MCF 10A (cell line): ENCODE data around the gene ZBTB40. TPM values are rescaled to one million over a fixed set of nuclear protein-coding genes. Genes with fewer than 3 reads are reported as not detected.

Experiments used
- BruUV-seq: library from RNA; stranded (reverse); fragments of 400-500 nt; replicated peaks from 2 replicates; lab custom pipeline; 2021; lab: Mats Ljungman, UMichigan
- CTCF ChIA-PET: fragments of 300-600 bp; sonication (Branson Sonifier 250); formaldehyde crosslinking; extraction: SDS; loops from one replicate; lab custom pipeline; 2021; ENCODE audit warnings: antibody characterized with exemption, inconsistent platforms; lab: Yijun Ruan, JAX
- POLR2A ChIA-PET: fragments of 300-600, 350-650 bp; sonication (Branson Sonifier 250); formaldehyde crosslinking; extraction: SDS; loops from one replicate; lab custom pipeline; 2020; ENCODE audit warnings: antibody characterized with exemption, inconsistent platforms; lab: Yijun Ruan, JAX
- DNase-seq: peaks from one replicate; pipeline ENCODE4 v3.0.0-alpha.2; 2018; ENCODE audit not compliant: unreplicated experiment
- H3K27ac Mint-ChIP-seq: one replicate; pipeline ENCODE4 v1.8.0; 2022; ENCODE audit warnings: mild to moderate bottlenecking, low read depth, mixed read lengths; ENCODE audit not compliant: unreplicated experiment
- H3K27me3 Mint-ChIP-seq: one replicate; pipeline ENCODE4 v1.8.0; 2022; ENCODE audit warnings: mixed read lengths; ENCODE audit not compliant: insufficient read depth, unreplicated experiment
- H3K36me3 Mint-ChIP-seq: one replicate; pipeline ENCODE4 v1.8.0; 2022; ENCODE audit warnings: mild to moderate bottlenecking, moderate library complexity, mixed read lengths; ENCODE audit not compliant: insufficient read depth, unreplicated experiment
- H3K4me1 Mint-ChIP-seq: one replicate; pipeline ENCODE4 v1.8.0; 2022; ENCODE audit warnings: mixed read lengths; ENCODE audit not compliant: insufficient read depth, unreplicated experiment
- H3K4me3 Mint-ChIP-seq: one replicate; pipeline ENCODE4 v1.8.0; 2022; ENCODE audit warnings: mild to moderate bottlenecking, moderate library complexity, mixed read lengths; ENCODE audit not compliant: unreplicated experiment
- H3K9me3 Mint-ChIP-seq: one replicate; pipeline ENCODE4 v1.8.0; 2022; ENCODE audit warnings: mixed read lengths; ENCODE audit not compliant: unreplicated experiment
- intact Hi-C: fragments of 100-400 bp; cut with micrococcal nuclease; formaldehyde crosslinking; loops from 2 replicates; pipeline ENCODE4 v1.14.1; 2022
- total RNA-seq: library from RNA; stranded (reverse); gene quantifications from 2 replicates; pipeline ENCODE4 v1.2.3, GENCODE V29; 2022
- TF ChIP-seq, protein P1 (sequence below): fragments of 200-600 bp; IDR thresholded peaks from one replicate; pipeline ENCODE4 v1.8.0; 2022; ENCODE audit warnings: antibody characterized with exemption, mild to moderate bottlenecking; ENCODE audit not compliant: unreplicated experiment

ZBTB40 gene
- total RNA-seq, 1 experiment from 2014 or later: 20.4 TPM

DNA sequence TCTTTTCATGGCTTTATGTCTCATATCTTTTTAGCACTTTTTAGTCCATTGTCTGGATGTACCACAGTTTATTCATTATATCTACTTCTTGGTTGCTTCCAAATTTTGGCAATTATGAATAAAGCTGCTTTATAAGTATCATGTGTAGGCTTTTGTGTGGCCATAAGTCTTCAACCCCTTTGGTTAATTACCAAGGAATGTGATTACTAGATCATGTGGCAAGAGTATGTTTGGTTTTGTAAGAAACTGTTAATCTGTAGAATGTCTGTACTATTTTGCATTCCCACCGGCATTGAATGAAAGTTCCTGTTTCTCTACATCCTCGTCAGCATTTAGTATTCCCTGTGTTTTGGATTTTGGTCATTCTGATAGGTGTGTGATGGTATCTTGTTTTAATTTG, 31.5 kb downstream of the ZBTB40 start:
- Mint-ChIP-seq H3K9me3 (peaks cover 7% of the 10 kb centered on the region), H3K27me3 (no peaks in the 10 kb centered on the region), H3K4me1 (no peaks in the 10 kb centered on the region), H3K36me3 (no peaks in the 10 kb centered on the region), H3K27ac (no peak overlapping the region), H3K4me3 (no peak overlapping the region)
- CTCF ChIA-PET: no interaction called here
- no peak for DNase-seq
- intact Hi-C loops: no loop called here
- TF ChIP-seq, protein P1, sequence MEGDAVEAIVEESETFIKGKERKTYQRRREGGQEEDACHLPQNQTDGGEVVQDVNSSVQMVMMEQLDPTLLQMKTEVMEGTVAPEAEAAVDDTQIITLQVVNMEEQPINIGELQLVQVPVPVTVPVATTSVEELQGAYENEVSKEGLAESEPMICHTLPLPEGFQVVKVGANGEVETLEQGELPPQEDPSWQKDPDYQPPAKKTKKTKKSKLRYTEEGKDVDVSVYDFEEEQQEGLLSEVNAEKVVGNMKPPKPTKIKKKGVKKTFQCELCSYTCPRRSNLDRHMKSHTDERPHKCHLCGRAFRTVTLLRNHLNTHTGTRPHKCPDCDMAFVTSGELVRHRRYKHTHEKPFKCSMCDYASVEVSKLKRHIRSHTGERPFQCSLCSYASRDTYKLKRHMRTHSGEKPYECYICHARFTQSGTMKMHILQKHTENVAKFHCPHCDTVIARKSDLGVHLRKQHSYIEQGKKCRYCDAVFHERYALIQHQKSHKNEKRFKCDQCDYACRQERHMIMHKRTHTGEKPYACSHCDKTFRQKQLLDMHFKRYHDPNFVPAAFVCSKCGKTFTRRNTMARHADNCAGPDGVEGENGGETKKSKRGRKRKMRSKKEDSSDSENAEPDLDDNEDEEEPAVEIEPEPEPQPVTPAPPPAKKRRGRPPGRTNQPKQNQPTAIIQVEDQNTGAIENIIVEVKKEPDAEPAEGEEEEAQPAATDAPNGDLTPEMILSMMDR: no peak
- no TSS peak for BruUV-seq
- POLR2A ChIA-PET: no interaction called here

DNA sequence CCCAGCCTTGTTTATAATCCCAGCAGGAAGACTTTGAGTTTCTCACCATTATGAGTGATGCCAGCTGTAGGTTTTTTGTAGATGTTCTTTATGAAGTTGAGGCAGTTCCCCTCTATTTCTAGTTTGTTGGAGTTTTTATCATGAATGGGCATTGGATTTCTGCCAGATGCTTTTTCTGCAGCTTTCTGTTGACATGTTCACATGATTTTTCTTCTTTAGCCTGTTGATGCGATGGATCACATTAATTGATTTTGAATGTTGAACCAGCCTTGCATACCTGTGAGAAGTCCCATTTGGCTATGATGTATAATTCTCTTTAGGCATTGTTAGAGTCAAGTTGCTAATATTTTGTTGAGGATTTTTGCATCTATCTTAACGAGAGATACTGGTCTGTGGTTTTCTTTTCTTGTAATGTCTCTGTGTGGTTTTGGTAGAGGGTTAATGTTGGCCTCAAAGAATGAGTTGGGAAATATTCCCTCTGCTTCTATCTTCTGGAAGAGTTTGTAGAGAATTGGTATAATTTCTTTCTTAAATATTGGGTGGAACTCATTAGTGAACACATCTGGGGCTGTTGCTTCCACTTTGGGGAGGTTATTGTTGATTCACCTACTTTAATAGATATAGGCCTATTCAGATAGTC, 33.2 kb downstream of the ZBTB40 start:
- ChIA-PET POLR2A (no interaction called here), CTCF (no interaction called here)

DNA sequence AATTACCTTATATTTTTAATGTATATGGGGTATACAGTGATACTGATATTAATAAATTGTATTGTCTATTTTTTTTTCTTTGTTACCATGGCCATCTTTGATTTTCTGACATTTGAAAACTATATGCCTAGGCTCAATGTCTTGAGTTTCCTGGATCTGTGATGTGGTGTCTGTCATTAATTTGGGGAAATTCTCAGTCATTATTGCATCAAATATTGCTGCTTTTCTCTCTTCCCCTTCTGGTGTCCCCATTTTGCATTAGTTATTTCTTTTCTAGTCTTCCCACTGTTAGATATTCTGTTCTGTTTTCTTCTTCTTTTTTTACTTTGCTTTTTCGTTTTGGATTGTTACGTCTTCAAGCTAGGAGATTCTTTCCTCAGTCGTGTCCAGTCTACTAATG, 33.8 kb downstream of the ZBTB40 start:
- intact Hi-C loops: no loop called here
- POLR2A ChIA-PET: no interaction called here
- CTCF ChIA-PET: interaction anchor here (0.6 to 0.7 kb wide), 2 partner anchors 26 to 894 kb away, joined by 3 to 4 read pairs; no protein-coding TSS in a partner anchor
- no TSS peak for BruUV-seq
- DNase-seq: no peak
- H3K4me1 Mint-ChIP-seq: no peaks in the 10 kb centered on the region
- H3K36me3 Mint-ChIP-seq: no peaks in the 10 kb centered on the region
- TF ChIP-seq, protein P1: no peak
- no peak overlapping the region for H3K27ac Mint-ChIP-seq
- peaks cover 7% of the 10 kb centered on the region for H3K9me3 Mint-ChIP-seq
- no peaks in the 10 kb centered on the region for H3K27me3 Mint-ChIP-seq
- H3K4me3 Mint-ChIP-seq: no peak overlapping the region

More for the DNA sequence above, 33.2 kb downstream of the ZBTB40 start:
- no TSS peak for BruUV-seq
- TF ChIP-seq, protein P1: no peak
- Mint-ChIP-seq H3K4me1 (no peaks in the 10 kb centered on the region), H3K27ac (no peak overlapping the region), H3K9me3 (peaks cover 7% of the 10 kb centered on the region), H3K4me3 (no peak overlapping the region), H3K27me3 (no peaks in the 10 kb centered on the region), H3K36me3 (no peaks in the 10 kb centered on the region)
- DNase-seq: no peak
- intact Hi-C loops: no loop called here

DNA sequence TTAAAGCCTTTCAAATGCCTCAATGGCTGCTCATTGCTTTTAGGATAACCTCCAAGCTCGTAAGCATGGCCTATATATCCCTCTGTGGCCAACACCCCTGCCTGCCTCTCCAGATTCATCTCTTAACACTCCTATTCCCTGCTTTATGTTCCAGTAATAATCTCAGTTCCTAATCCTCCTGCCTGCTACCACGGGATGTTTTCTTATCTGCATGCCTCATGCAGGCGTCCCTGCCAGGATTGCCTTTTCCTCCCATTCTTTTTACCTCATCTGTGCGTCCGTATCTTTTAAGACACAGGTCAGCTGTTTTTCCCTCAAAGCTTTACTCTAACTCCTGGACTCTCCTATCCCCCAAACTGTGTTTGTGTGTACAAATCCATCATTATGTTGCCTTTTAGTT, 36.1 kb downstream of the ZBTB40 start:
- H3K36me3 Mint-ChIP-seq: peaks cover 6% of the 10 kb centered on the region

More for the DNA sequence above, 36.1 kb downstream of the ZBTB40 start:
- Mint-ChIP-seq H3K27ac (no peak overlapping the region), H3K4me3 (no peak overlapping the region), H3K27me3 (no peaks in the 10 kb centered on the region), H3K4me1 (no peaks in the 10 kb centered on the region), H3K9me3 (peaks cover 7% of the 10 kb centered on the region)
- no peak for DNase-seq
- ChIA-PET POLR2A (interaction anchor here (0.8 kb wide), 1 partner anchor 10 kb away, joined by 4 read pairs; no protein-coding TSS in a partner anchor), CTCF (interaction anchor here (0.7 kb wide), 2 partner anchors 16 to 53 kb away, joined by 3 read pairs; no protein-coding TSS in a partner anchor)
- BruUV-seq: no TSS peak
- TF ChIP-seq, protein P1: no peak
- intact Hi-C loops: no loop called here
